ENCODE results near the gene ZNF600.
A peak's percentile ranks its signal among the peaks of the same experiment; 100 is the strongest.
"Not testable (repeated sequence)": the region's sequence is repeated elsewhere in the genome, so short reads cannot be mapped to it uniquely, and the experiment has no call there.

Gene ZNF600

GRCh38 chr19:52749780-52750179, 36.8 kb downstream of the ZNF600 start:
- no peak overlapping the region for H2BK15ac ChIP-seq (replicated peaks; ENCODE audit: low read depth)
- peak overlapping the region; percentile 55 for H2AK5ac ChIP-seq (ENCODE audit: low read length)
- no peaks in the 10 kb centered on the region for H3K4me1 ChIP-seq (ENCODE audit: control insufficient read depth, low read depth, low read length)
- H3K27ac ChIP-seq (ENCODE audit: low read depth, low read length), result peak overlapping the region; percentile 22
- H3K27me3 ChIP-seq (ENCODE audit: insufficient read depth, low read length, poor library complexity), result no peaks in the 10 kb centered on the region
- no peak overlapping the region for H2BK5ac ChIP-seq (ENCODE audit: low read length)
- no peak overlapping the region for H3K4me2 ChIP-seq (ENCODE audit: low read length)
- no peak overlapping the region for H4K5ac ChIP-seq (ENCODE audit: low read length)
- no peaks in the 10 kb centered on the region for H3K36me3 ChIP-seq (ENCODE audit: control insufficient read depth, insufficient read depth, low read length)
- H3K9ac ChIP-seq (ENCODE audit: low read length), result no peak overlapping the region
- H3K18ac ChIP-seq (ENCODE audit: low read length), result no peak overlapping the region
- H3K79me1 ChIP-seq (ENCODE audit: low read length), result no peaks in the 10 kb centered on the region
- H3K23ac ChIP-seq (ENCODE audit: low read length), result no peak overlapping the region
- no peaks in the 10 kb centered on the region for H3K79me2 ChIP-seq (ENCODE audit: control insufficient read depth, insufficient read depth, low read length)
- peak overlapping the region; percentile 73 for H3K56ac ChIP-seq (ENCODE audit: low read length)
- DNase-seq, result no peak
- no CpG with 5 or more reads among the region's 4 CpGs for WGBS (ENCODE audit: extremely low coverage, insufficient coverage, low lambda C conversion rate)
- no peak overlapping the region for H2BK120ac ChIP-seq (ENCODE audit: low read depth, low read length)
- H4K8ac ChIP-seq (ENCODE audit: low read depth, low read length), result no peak overlapping the region
- H3K4ac ChIP-seq (ENCODE audit: low read depth, low read length), result no peak overlapping the region
- no peak overlapping the region for H3K4me3 ChIP-seq (ENCODE audit: low read length)

DNA sequence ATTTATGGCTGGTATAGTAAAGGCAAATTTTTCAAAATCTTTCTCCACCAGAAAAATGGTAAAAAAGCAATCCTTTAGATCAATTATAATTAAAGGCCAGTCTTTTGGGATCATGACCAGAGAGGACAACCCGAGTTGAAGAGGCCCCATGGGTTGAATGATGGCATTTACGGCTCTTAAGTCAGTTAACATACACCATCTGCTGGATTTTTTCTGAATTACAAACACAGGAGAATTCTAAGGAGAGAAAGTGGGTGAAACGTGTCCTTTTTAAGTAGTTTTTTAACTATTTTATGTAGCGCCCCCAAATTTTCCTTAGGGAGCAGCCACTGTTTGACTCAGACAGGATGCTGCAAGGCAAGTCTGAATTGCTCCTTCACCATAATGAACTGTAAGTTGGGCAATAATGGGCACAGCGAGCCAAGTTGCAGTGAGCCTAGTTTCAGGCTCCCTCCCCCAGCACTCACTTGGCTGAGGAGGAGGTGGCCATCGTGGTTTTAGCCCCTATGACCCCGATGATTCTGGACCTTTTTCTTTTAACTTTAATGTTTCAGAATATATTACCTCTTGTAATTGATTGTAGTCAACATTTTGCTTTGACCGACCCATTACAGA, 38.1 kb downstream of the ZNF600 start:
- peak overlapping the region; percentile 34 for H3K4me2 ChIP-seq (ENCODE audit: low read length)
- H2BK15ac ChIP-seq (replicated peaks; ENCODE audit: low read depth), result no peak overlapping the region
- no peak overlapping the region for H3K4ac ChIP-seq (ENCODE audit: low read depth, low read length)

DNA sequence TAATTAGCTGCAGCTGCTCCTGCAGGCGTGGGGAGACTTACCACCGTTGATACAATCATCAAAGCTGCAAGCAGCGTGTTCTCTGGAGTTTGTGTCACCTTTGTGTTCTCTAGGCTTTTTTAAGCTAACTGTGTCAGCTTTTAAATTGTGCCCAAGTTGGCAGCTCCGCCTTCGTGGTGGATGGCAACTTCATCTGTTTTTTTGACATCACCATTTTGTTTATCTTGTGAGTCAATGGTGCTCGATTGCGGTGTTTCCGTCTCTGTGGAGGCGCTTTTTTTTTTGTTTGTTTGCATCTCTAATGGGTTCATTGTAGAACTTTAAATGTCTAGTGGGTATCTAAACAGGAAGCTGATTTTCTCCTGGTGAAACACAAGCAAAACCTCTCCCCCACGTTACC, 40.7 kb downstream of the ZNF600 start:
- not testable (repeated sequence) for H4K8ac ChIP-seq (ENCODE audit: low read depth, low read length); H3K4me2 ChIP-seq (ENCODE audit: low read length); H3K23ac ChIP-seq (ENCODE audit: low read length); H3K79me2 ChIP-seq (ENCODE audit: control insufficient read depth, insufficient read depth, low read length); H3K27ac ChIP-seq (ENCODE audit: low read depth, low read length); H3K27me3 ChIP-seq (ENCODE audit: insufficient read depth, low read length, poor library complexity); H3K4me3 ChIP-seq (ENCODE audit: low read length); H3K4ac ChIP-seq (ENCODE audit: low read depth, low read length); H3K9ac ChIP-seq (ENCODE audit: low read length); H2BK120ac ChIP-seq (ENCODE audit: low read depth, low read length); H3K18ac ChIP-seq (ENCODE audit: low read length); H3K36me3 ChIP-seq (ENCODE audit: control insufficient read depth, insufficient read depth, low read length); H4K5ac ChIP-seq (ENCODE audit: low read length); H3K4me1 ChIP-seq (ENCODE audit: control insufficient read depth, low read depth, low read length); H2BK15ac ChIP-seq (replicated peaks; ENCODE audit: low read depth); H2BK5ac ChIP-seq (ENCODE audit: low read length); H3K56ac ChIP-seq (ENCODE audit: low read length); DNase-seq; H3K79me1 ChIP-seq (ENCODE audit: low read length); H2AK5ac ChIP-seq (ENCODE audit: low read length)
- no CpG with 5 or more reads among the region's 10 CpGs for WGBS (ENCODE audit: extremely low coverage, insufficient coverage, low lambda C conversion rate)

More for the DNA sequence above, 38.1 kb downstream of the ZNF600 start:
- no peak overlapping the region for H2BK120ac ChIP-seq (ENCODE audit: low read depth, low read length)
- no peak overlapping the region for H3K23ac ChIP-seq (ENCODE audit: low read length)
- no peaks in the 10 kb centered on the region for H3K79me1 ChIP-seq (ENCODE audit: low read length)
- peak; percentile 83 for DNase-seq
- no peak overlapping the region for H2BK5ac ChIP-seq (ENCODE audit: low read length)
- no peaks in the 10 kb centered on the region for H3K79me2 ChIP-seq (ENCODE audit: control insufficient read depth, insufficient read depth, low read length)
- WGBS (ENCODE audit: extremely low coverage, insufficient coverage, low lambda C conversion rate), result no CpG with 5 or more reads among the region's 8 CpGs
- H3K36me3 ChIP-seq (ENCODE audit: control insufficient read depth, insufficient read depth, low read length), result no peaks in the 10 kb centered on the region
- H4K8ac ChIP-seq (ENCODE audit: low read depth, low read length), result no peak overlapping the region
- H3K4me1 ChIP-seq (ENCODE audit: control insufficient read depth, low read depth, low read length), result no peaks in the 10 kb centered on the region
- H3K4me3 ChIP-seq (ENCODE audit: low read length), result peak overlapping the region; percentile 36
- no peaks in the 10 kb centered on the region for H3K27me3 ChIP-seq (ENCODE audit: insufficient read depth, low read length, poor library complexity)
- peak overlapping the region; percentile 97 for H3K18ac ChIP-seq (ENCODE audit: low read length)
- H2AK5ac ChIP-seq (ENCODE audit: low read length), result no peak overlapping the region
- H3K27ac ChIP-seq (ENCODE audit: low read depth, low read length), result peak overlapping the region; percentile 66
- H3K56ac ChIP-seq (ENCODE audit: low read length), result peak overlapping the region; percentile 83
- H4K5ac ChIP-seq (ENCODE audit: low read length), result no peak overlapping the region
- H3K9ac ChIP-seq (ENCODE audit: low read length), result peak overlapping the region; percentile 67

- Histone ChIP-seq H3K56ac (ENCODE audit: low read length) (peak overlapping the region; percentile 45), H3K79me2 (ENCODE audit: control insufficient read depth, insufficient read depth, low read length) (no peaks in the 10 kb centered on the region), H2BK120ac (ENCODE audit: low read depth, low read length) (peak overlapping the region; percentile 68), H4K5ac (ENCODE audit: low read length) (no peak overlapping the region), H3K23ac (ENCODE audit: low read length) (peak overlapping the region; percentile 45), H3K18ac (ENCODE audit: low read length) (peak overlapping the region; percentile 39), H4K8ac (ENCODE audit: low read depth, low read length) (no peak overlapping the region), H3K4me2 (ENCODE audit: low read length) (no peak overlapping the region), H3K9ac (ENCODE audit: low read length) (no peak overlapping the region), H3K4me3 (ENCODE audit: low read length) (no peak overlapping the region), H3K4me1 (ENCODE audit: control insufficient read depth, low read depth, low read length) (peaks cover 6% of the 10 kb centered on the region), H2AK5ac (ENCODE audit: low read length) (peak overlapping the region; percentile 68), H3K27ac (ENCODE audit: low read depth, low read length) (peak overlapping the region; percentile 70), H3K79me1 (ENCODE audit: low read length) (no peaks in the 10 kb centered on the region), H2BK5ac (ENCODE audit: low read length) (peak overlapping the region; percentile 57), H3K4ac (ENCODE audit: low read depth, low read length) (peak overlapping the region; percentile 93), H2BK15ac (replicated peaks; ENCODE audit: low read depth) (no peak overlapping the region), H3K27me3 (ENCODE audit: insufficient read depth, low read length, poor library complexity) (no peaks in the 10 kb centered on the region), H3K36me3 (ENCODE audit: control insufficient read depth, insufficient read depth, low read length) (no peaks in the 10 kb centered on the region)
- no CpG with 5 or more reads among the region's 3 CpGs for WGBS (ENCODE audit: extremely low coverage, insufficient coverage, low lambda C conversion rate)
- no peak for DNase-seq
Measured at GRCh38 chr19:52743091-52743490, 43.5 kb downstream of the ZNF600 start.

DNA sequence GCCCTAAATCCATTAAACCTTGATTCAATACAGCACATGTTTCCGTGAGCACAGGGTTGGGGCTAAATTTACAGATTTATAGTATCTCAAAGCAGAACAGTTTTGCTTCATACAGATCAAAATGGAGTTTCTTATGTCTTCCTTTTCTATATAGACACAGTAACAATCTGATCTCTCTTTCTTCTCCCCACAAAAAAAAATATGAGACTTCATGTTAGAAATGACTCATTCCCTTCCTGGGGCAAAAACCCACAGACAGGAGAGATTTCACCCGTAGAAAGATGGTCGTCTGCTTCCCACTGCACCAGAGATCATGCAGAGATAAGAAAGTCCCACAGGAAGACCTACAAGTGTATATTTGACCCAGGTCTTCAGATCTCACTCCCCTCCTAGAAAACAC, 44.1 kb downstream of the ZNF600 start:
- H3K4me1 ChIP-seq (ENCODE audit: control insufficient read depth, low read depth, low read length), result peaks cover 6% of the 10 kb centered on the region

More for the DNA sequence above, 44.1 kb downstream of the ZNF600 start:
- H3K36me3 ChIP-seq (ENCODE audit: control insufficient read depth, insufficient read depth, low read length), result no peaks in the 10 kb centered on the region
- no peaks in the 10 kb centered on the region for H3K27me3 ChIP-seq (ENCODE audit: insufficient read depth, low read length, poor library complexity)
- no peak overlapping the region for H3K4me3 ChIP-seq (ENCODE audit: low read length)
- H4K5ac ChIP-seq (ENCODE audit: low read length), result no peak overlapping the region
- H3K27ac ChIP-seq (ENCODE audit: low read depth, low read length), result peak overlapping the region; percentile 70
- peak overlapping the region; percentile 68 for H2BK120ac ChIP-seq (ENCODE audit: low read depth, low read length)
- no peak overlapping the region for H3K4me2 ChIP-seq (ENCODE audit: low read length)
- no peak overlapping the region for H3K23ac ChIP-seq (ENCODE audit: low read length)
- no peak overlapping the region for H2BK15ac ChIP-seq (replicated peaks; ENCODE audit: low read depth)
- DNase-seq, result no peak
- H4K8ac ChIP-seq (ENCODE audit: low read depth, low read length), result no peak overlapping the region
- H3K56ac ChIP-seq (ENCODE audit: low read length), result peak overlapping the region; percentile 45
- H3K4ac ChIP-seq (ENCODE audit: low read depth, low read length), result peak overlapping the region; percentile 93
- H3K79me1 ChIP-seq (ENCODE audit: low read length), result no peaks in the 10 kb centered on the region
- H3K18ac ChIP-seq (ENCODE audit: low read length), result peak overlapping the region; percentile 39
- no peak overlapping the region for H2AK5ac ChIP-seq (ENCODE audit: low read length)
- WGBS (ENCODE audit: extremely low coverage, insufficient coverage, low lambda C conversion rate), result no CpG with 5 or more reads among the region's 3 CpGs
- H3K79me2 ChIP-seq (ENCODE audit: control insufficient read depth, insufficient read depth, low read length), result no peaks in the 10 kb centered on the region
- H3K9ac ChIP-seq (ENCODE audit: low read length), result no peak overlapping the region
- peak overlapping the region; percentile 66 for H2BK5ac ChIP-seq (ENCODE audit: low read length)
